ENCODE measurements around the gene SPECC1L.

Gene SPECC1L

DNA sequence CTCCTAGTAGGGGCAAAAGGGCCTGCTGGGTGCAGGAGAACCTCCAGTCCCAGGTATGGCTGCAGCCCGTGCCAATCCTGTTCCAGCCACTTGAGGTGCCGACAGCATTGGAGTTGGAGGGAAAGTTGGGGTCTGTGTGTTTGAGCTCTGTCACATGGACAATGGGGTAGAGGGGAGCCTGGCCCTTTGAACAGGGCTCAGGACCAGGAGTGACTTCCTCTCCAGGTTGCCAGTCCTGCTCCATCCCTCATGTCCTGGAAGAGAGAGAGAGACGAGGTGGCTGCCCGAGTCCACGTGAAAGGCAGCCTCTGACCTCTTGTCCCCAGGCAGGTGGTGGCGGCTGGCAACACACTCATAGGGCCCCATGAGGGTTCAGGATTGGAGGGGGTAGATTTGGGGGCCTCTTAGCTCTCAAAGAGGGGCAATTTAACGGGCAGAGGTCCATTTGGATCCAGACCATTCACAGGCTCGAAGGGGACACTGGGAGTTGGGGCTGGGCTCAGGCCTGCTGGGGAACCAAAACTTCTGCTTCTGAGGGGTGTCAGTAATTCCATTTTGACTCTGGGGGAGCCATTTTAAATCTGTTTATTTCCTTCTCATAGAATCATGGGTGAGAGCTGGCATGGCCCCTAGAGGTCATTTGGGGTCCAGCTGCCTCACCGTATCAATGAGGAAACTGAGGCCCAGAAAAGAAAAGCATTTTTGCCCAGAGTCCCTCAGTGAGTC, 160.8 kb downstream of the SPECC1L start:
- no peak for TF ChIP-seq ZNF274 (IDR thresholded peaks at IDR 0.05; ENCODE audit: low read depth, low read length)
- H3K4me3 ChIP-seq (ENCODE audit: low read length) = no peak overlapping the region

DNA sequence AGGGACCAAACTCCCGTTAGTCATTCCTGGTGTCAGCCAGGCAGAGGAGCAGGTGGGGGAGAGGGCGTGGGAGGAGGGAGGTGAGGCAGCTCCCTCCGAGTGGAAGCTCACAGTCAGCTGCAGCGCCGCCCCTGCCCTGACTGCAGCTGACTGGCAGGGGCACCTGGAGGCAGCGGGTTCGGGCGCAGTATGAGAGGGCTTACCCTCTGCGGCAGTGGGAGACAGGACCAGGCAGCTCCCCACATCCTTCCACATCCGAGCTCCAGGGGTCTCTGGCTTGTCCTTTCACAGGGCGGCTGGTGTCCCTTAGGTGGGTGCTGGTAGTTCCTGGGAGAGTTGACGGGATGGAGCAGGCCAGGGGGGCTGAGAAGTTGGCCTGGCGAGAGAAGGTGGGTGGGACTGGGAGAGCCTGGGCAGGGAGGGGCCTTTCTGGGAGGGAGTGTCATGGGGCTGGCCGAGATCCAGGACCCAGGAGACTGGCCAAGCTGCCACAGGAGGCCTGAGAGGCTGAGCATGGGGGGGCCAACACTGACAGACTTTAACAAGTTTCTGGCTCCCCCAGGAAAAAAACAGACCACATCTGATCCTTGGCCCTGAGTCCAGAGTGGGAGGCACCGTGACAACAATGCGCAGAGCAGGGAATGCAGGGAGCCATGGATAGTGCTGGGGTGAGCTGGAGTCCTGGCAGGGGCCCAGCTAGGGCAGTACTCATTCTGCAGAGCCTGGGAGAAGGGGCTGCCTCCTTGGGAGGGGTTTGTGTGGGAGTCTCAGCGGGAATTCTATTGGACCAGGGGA, 161.6 kb downstream of the SPECC1L start:
- TF ChIP-seq ZNF274 (IDR thresholded peaks at IDR 0.05; ENCODE audit: low read depth, low read length) = no peak
- no peak overlapping the region for H3K4me3 ChIP-seq (ENCODE audit: low read length)

DNA sequence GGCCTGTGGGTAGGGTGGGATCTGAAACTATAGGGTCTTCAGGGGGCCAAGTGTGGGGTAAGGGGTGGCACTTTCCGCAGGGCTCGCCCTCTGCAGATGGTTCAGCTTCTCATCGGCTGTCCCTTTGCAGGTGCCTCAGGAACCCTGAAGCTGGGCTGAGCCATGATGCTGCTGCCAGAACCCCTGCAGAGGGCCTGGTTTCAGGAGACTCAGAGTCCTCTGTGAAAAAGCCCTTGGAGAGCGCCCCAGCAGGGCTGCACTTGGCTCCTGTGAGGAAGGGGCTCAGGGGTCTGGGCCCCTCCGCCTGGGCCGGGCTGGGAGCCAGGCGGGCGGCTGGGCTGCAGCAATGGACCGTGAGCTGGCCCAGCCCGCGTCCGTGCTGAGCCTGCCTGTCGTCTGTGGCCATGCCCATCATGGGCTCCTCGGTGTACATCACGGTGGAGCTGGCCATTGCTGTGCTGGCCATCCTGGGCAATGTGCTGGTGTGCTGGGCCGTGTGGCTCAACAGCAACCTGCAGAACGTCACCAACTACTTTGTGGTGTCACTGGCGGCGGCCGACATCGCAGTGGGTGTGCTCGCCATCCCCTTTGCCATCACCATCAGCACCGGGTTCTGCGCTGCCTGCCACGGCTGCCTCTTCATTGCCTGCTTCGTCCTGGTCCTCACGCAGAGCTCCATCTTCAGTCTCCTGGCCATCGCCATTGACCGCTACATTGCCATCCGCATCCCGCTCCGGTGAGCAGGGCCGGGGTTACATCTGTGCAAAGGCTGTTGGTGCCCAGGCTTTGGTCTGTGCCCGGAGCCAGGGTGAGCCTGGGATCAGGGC, 162.6 kb downstream of the SPECC1L start:
- no peak overlapping the region; the same call in 1 of the 2 replicates for H3K4me3 ChIP-seq (ENCODE audit: low read length)
- TF ChIP-seq ZNF274 (IDR thresholded peaks at IDR 0.05; ENCODE audit: low read depth, low read length) = no peak

DNA sequence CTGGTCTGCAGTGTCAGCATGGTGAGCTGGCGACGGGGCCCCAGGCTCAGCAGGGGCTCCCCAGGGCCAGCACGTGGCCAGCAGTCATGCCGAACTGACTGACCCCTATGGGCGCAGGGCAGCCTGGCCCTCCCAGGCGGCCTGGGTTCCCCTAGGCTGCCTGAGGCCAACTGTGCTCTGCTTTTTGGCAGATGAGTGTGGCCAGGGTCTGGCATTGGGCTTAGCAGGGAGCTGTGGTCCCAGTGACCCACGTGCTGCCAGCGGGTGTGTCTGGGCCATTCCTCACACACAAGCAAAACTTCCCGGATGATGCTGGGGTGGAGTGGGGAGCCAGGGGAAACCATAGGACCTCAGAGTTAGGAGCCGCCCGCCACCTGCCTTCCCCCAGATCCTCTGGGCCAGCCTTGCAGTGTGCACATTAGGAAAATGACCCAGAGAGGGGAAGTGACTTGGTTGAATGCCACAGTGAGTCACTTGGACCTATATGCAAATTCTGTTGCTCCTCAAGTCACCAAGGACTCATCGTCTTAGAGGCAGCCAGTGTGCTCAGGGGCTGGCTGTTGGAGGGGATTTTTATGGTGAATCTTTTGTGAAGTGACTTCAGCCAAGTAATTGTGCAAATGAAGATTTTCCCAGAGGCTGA, 163.3 kb downstream of the SPECC1L start:
- no peak for TF ChIP-seq ZNF274 (IDR thresholded peaks at IDR 0.05; ENCODE audit: low read depth, low read length)
- H3K4me3 ChIP-seq (ENCODE audit: low read length) = peak overlapping the region; percentile 11; the same call in 1 of the 2 replicates

DNA sequence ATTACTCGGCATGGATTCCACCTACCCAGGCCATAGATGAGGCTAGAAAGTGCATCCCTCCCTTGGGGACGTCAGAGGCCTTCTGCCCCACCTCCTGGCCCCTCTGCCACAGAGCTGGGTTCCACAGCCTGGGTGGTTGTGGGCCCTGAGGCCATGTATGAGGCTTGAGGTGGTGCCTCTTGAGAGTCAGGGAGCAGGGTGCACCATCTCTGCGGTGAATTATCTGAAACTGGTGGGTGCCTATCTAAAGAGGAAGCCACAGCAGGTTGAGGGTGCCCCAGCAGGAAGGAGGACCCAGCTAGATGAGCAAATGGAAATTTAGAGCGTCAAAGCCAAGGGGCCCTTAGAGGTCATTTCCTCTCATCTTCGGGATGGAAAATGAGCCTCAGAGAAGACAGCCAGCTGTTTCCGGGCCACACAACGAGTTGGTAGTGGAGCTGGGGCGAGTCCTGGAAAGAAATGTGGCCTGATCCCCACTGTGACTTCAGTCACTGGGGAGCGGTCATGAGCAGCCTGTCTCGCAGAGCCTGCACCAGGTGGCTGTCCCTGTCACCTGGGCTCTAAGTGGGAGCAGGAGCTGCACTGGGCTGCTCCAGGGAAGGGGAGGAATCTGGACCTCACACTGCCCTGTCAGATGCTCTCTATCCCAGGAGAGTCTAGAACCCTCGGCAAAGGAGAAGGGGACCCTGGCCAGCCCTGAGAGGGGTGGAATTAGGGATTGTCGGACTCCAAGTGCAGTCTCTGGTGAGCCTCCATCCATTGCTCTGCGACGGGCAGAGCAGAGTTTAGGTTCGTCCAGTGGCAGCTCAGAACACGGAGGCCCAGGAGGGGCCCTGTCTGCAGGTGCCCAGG, 164.1 kb downstream of the SPECC1L start:
- H3K4me3 ChIP-seq (ENCODE audit: low read length) = peak overlapping the region; percentile 24; the same call in 1 of the 2 replicates
- no peak for TF ChIP-seq ZNF274 (IDR thresholded peaks at IDR 0.05; ENCODE audit: low read depth, low read length)

DNA sequence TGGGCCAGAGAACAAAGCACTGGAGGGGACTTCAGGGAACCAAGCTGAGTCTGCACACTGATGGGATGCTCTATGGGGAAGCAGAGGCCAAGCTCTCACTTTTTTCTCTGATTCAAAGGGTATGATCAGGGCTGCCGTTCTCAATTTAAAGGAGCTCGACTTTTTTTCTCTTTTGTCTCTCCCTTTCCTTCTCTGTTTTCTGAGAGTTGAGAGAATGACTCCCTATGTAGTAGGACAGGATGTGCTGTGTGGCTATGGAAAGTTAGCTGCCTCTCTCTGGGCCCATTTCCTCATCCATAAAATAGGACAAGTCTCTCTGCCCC, 164.7 kb downstream of the SPECC1L start:
- peak overlapping the region; percentile 24; the same call in 1 of the 2 replicates for H3K4me3 ChIP-seq (ENCODE audit: low read length)
- no peak for TF ChIP-seq ZNF274 (IDR thresholded peaks at IDR 0.05; ENCODE audit: low read depth, low read length)

DNA sequence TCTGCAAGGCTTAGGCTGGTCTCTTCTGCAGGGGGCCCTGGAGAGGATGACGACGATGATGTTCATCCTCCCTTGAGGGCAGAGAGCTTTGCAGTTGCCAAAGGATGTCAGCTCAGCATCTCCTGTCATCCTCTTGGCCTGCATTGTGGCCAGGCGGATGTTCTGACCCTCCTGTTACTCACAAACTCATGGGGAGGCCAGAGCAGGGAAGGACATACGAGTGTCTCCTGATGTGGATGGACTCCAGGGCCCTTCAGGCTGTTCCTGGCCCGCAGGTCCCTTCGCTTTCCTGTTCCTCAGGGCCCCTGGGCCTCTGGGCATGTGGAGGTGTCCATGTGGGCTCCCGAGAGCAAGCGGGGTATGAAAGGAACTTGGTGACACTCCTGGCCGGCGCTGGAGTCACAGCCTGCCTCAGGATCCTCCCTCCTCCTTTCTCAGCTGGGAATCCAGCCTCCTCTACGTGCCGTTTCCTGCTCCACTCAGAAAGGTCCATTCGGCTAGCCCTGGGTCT, 165.3 kb downstream of the SPECC1L start:
- no peak for TF ChIP-seq ZNF274 (IDR thresholded peaks at IDR 0.05; ENCODE audit: low read depth, low read length)
- no peak overlapping the region for H3K4me3 ChIP-seq (ENCODE audit: low read length)

DNA sequence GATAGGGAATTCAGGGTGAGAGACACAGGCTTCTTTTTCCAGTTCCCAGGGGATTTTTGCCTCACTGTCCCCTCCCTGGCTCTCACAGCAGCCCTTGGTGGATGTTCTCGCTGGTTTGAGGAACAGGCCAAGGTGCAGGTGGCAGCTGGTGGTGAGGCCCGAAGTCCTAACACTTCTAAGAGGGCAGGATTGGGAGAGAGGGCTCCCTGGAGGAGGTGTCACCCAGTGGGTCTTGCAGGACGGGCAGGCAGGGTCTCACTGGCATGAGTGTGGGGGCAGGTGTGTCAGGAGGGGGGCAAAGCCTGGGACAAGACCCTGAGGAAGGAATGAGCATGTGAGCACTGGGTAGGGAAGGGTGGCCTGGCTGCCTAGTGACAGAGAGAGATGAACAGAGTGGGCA, 165.9 kb downstream of the SPECC1L start:
- H3K4me3 ChIP-seq (ENCODE audit: low read length) = no peak overlapping the region
- TF ChIP-seq ZNF274 (IDR thresholded peaks at IDR 0.05; ENCODE audit: low read depth, low read length) = no peak

DNA sequence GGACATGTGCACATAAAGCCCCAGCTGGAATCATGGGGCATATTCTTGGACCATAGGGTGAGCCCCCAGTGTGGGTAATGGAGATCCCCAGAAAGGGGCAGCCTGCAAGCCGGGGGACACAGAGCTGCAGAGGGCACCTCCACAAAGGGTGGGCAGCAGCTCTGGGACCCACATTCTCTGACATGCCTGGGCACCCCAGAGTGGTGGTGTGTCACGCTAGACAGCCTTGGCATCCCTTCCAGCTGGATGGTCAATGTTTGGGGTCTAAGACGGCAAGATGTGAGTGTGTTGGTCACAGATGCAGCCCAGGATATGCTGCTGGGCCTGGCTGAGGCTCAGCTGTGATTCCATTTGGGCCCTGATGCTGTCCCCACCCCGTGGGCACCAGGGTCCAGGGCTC, 166.5 kb downstream of the SPECC1L start:
- TF ChIP-seq ZNF274 (IDR thresholded peaks at IDR 0.05; ENCODE audit: low read depth, low read length) = no peak
- no peak overlapping the region for H3K4me3 ChIP-seq (ENCODE audit: low read length)

DNA sequence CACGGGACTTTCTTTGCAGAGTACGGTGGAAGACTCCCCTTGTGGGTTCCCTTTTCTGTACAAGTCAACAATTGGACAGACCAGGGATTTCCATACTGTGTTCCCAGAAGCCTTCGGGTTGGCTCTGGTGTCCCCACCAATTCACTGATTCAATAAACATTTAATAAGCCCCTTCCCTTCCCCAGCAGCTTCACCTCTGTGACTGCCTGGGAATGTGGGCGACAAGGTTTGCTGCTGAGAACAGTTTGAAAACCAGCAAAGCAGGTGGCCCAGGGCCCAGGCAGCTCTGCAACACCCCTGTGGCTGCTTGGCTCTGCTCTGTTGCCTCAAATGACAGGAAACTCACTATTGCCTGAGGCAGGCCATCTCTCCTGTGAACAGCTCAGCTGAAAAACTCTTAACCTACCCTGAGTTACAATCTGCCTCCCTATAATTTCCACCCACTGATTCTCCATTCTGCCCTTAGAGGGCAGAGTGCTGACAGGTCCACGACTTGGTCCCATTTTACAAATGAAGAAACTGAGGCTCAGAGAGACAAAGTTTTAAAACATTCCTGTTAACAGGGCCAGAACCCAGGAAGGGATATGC, 167.2 kb downstream of the SPECC1L start:
- TF ChIP-seq ZNF274 (IDR thresholded peaks at IDR 0.05; ENCODE audit: low read depth, low read length) = no peak
- H3K4me3 ChIP-seq (ENCODE audit: low read length) = no peak overlapping the region

DNA sequence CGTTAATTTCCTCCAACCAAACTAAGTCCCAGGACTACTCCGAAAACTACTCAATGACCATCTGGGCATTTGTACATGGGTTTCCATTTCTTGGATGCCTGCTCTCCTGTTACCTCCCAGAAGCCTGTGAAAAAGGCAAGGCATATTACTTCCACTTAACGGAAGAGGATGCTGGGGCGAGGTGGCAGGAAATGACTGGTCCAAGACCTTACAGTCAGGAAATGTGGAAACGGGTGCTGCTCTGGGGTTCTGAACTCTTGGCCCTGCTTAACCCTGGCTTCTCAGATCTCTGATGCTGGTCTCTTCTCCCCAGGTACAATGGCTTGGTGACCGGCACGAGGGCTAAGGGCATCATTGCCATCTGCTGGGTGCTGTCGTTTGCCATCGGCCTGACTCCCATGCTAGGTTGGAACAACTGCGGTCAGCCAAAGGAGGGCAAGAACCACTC, 169.7 kb downstream of the SPECC1L start:
- no peak for TF ChIP-seq ZNF274 (IDR thresholded peaks at IDR 0.05; ENCODE audit: low read depth, low read length)

DNA sequence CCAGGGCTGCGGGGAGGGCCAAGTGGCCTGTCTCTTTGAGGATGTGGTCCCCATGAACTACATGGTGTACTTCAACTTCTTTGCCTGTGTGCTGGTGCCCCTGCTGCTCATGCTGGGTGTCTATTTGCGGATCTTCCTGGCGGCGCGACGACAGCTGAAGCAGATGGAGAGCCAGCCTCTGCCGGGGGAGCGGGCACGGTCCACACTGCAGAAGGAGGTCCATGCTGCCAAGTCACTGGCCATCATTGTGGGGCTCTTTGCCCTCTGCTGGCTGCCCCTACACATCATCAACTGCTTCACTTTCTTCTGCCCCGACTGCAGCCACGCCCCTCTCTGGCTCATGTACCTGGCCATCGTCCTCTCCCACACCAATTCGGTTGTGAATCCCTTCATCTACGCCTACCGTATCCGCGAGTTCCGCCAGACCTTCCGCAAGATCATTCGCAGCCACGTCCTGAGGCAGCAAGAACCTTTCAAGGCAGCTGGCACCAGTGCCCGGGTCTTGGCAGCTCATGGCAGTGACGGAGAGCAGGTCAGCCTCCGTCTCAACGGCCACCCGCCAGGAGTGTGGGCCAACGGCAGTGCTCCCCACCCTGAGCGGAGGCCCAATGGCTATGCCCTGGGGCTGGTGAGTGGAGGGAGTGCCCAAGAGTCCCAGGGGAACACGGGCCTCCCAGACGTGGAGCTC, 170.2 kb downstream of the SPECC1L start:
- H3K4me3 ChIP-seq (ENCODE audit: low read length) = no peak overlapping the region
- no peak for TF ChIP-seq ZNF274 (IDR thresholded peaks at IDR 0.05; ENCODE audit: low read depth, low read length)

More for the DNA sequence above, 169.7 kb downstream of the SPECC1L start:
- H3K4me3 ChIP-seq (ENCODE audit: low read length) = no peak overlapping the region

Data from GM08714 (cell line).